HepG2 (cell line): ENCODE data around the gene KCNAB3. TPM values are rescaled to one million over a fixed set of nuclear protein-coding genes. Genes with fewer than 3 reads are reported as not detected.

Source experiments
- ELF1 ChIP-seq: sonication (generic); formaldehyde crosslinking; IDR thresholded peaks from 2 replicates; pipeline ENCODE4 v1.4.0; 2020; ENCODE audit warnings: missing genetic modification reagents
- KLF9 ChIP-seq: IDR thresholded peaks from 2 replicates; pipeline ENCODE4 v1.6.1; 2016; ENCODE audit warnings: low read depth
- SAP130 ChIP-seq: IDR thresholded peaks from 2 replicates; pipeline ENCODE4 v1.6.1; 2016; ENCODE audit warnings: low read depth
- ZNF337 ChIP-seq: sonication (generic); formaldehyde crosslinking; IDR thresholded peaks from 2 replicates; pipeline ENCODE4 v1.5.1; 2020; ENCODE audit warnings: missing genetic modification reagents, low read depth, mild to moderate bottlenecking, borderline replicate concordance
- ZNF619 ChIP-seq: sonication (generic); formaldehyde crosslinking; IDR thresholded peaks from 2 replicates; pipeline ENCODE4 v1.4.0; 2020; ENCODE audit warnings: mild to moderate bottlenecking, missing genetic modification reagents
- ZNF772 ChIP-seq: sonication (generic); formaldehyde crosslinking; IDR thresholded peaks from 2 replicates; pipeline ENCODE4 v1.5.0; 2020; ENCODE audit warnings: mild to moderate bottlenecking, missing genetic modification reagents
- ZNF879 ChIP-seq: sonication (generic); formaldehyde crosslinking; IDR thresholded peaks from 2 replicates; pipeline ENCODE4 v1.8.1; 2023; ENCODE audit warnings: missing genetic modification reagents
- polyA plus RNA-seq, 8 experiments: library from polyadenylated mRNA; depleted of rRNA in 3 of 8; stranded (reverse) in 7 of 8; unstranded in 1 of 8; fragments of >200 nt; fragmentation: Illumina TruSeq in 4 of 8; extraction: Trizol in 4 of 8; gene quantifications; 2 replicates each; pipeline versions ENCODE4 v1.2.1 to v1.2.3, GENCODE V29; 2011 to 2016; ENCODE audit warnings: low read depth in 4 of 8, missing spikeins in 1 of 8, mixed read lengths in 1 of 8; ENCODE audit not compliant: insufficient read depth in 1 of 8
- total RNA-seq, 5 experiments: library from RNA; depleted of rRNA; stranded (reverse); fragments of >200 nt; fragmentation: Illumina TruSeq; extraction: Trizol; gene quantifications; 2 replicates each; pipeline ENCODE4 v1.2.3, GENCODE V29; 2016; ENCODE audit warnings: low read depth in 1 of 5
- TF ChIP-seq, protein P1 (sequence below): sonication (generic); formaldehyde crosslinking; IDR thresholded peaks from 2 replicates; pipeline ENCODE4 v1.4.0; 2020; ENCODE audit warnings: mild to moderate bottlenecking, missing genetic modification reagents
- TF ChIP-seq, protein P2 (sequence below): sonication (generic); formaldehyde crosslinking; IDR thresholded peaks from 2 replicates; pipeline ENCODE4 v1.9.0; 2022; ENCODE audit warnings: missing genetic modification reagents, mild to moderate bottlenecking, borderline replicate concordance

The KCNAB3 gene
- total and polyA plus RNA-seq, 2 of the 13 experiments (the other 11 are each of a cell fraction or from before 2014, with no cell fraction given): 0.29 to 0.88 TPM

DNA sequence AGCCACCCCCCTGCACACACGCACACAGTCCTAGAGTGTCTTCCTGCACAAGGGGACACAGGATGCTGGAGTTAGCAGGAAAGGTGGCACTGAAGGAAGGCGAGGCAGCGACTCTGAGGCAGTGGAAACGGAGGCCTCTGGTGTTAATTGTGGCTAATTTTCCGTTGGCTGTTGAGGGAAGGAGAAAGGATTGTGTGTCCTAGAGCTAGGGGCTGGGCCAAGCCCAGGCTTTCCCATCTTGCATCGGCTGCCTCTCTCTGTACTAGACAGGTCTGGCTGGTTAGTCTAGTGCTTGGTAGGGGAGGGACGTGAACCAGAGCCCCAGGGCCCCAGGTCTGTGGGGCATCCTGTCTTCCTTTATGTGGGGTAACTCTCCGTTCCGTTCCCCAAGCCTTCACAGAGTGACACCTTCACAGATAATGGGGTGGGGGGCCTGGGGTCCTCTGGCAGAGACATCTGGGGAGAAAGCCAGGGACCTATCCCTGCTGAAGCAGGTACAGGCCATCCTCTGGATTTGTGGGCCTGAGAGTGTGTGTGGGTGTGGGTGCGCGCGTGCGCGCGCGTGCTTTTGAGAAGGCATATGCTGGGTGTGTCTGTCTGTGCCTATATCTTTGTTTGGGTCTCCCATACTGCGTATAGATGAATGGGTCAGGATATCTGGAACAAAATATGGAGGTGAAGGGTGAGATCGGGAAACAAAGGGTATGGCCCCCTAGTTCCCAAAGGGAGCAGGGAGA, 41.3 kb downstream of the KCNAB3 start, which contains the start of gene CHD3 (continued):
- TF ChIP-seq ZNF772 (CRISPR knock-in tag) (no peak; the same call in 1 of the 2 replicates), KLF9 (CRISPR knock-in tag) (no peak), ELF1 (CRISPR knock-in tag) (no peak), SAP130 (CRISPR knock-in tag) (no peak; the same call in 1 of the 2 replicates), ZNF879 (CRISPR knock-in tag) (no peak), ZNF619 (CRISPR knock-in tag) (peak; percentile 67; the same call in 1 of the 2 replicates), ZNF337 (no peak)
- TF ChIP-seq, protein P1, sequence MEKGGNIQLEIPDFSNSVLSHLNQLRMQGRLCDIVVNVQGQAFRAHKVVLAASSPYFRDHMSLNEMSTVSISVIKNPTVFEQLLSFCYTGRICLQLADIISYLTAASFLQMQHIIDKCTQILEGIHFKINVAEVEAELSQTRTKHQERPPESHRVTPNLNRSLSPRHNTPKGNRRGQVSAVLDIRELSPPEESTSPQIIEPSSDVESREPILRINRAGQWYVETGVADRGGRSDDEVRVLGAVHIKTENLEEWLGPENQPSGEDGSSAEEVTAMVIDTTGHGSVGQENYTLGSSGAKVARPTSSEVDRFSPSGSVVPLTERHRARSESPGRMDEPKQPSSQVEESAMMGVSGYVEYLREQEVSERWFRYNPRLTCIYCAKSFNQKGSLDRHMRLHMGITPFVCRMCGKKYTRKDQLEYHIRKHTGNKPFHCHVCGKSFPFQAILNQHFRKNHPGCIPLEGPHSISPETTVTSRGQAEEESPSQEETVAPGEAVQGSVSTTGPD: no peak
- TF ChIP-seq, protein P2, sequence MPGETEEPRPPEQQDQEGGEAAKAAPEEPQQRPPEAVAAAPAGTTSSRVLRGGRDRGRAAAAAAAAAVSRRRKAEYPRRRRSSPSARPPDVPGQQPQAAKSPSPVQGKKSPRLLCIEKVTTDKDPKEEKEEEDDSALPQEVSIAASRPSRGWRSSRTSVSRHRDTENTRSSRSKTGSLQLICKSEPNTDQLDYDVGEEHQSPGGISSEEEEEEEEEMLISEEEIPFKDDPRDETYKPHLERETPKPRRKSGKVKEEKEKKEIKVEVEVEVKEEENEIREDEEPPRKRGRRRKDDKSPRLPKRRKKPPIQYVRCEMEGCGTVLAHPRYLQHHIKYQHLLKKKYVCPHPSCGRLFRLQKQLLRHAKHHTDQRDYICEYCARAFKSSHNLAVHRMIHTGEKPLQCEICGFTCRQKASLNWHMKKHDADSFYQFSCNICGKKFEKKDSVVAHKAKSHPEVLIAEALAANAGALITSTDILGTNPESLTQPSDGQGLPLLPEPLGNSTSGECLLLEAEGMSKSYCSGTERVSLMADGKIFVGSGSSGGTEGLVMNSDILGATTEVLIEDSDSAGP (CRISPR knock-in tag): peak; percentile 39; the same call in 1 of the 2 replicates
